Renal cortex interstitium (tissue), 11 donors: ENCODE data around the gene ANAPC10. TPM values are rescaled to one million over a fixed set of nuclear protein-coding genes. Genes with fewer than 3 reads are reported as not detected.
"Not testable (repeated sequence)": the region's sequence is repeated elsewhere in the genome, so short reads cannot be mapped to it uniquely, and the experiment has no call there.

ENCODE experiments used
- DNase-seq, 11 donors: peaks; one replicate each; pipeline ENCODE4 v3.0.0-alpha.2; 2013; ENCODE audit warnings: low read depth in 9 of 11, low spot score in 4 of 11; ENCODE audit errors: extremely low read depth in 1 of 11
- polyA plus RNA-seq, 3 donors: library from polyadenylated mRNA; unstranded; fragments of 120-200 nt; gene quantifications; one replicate each; pipeline ENCODE4 v1.2.1, GENCODE V29; 2013; ENCODE audit not compliant: insufficient read length in 3 of 3

ANAPC10 gene
- polyA plus RNA-seq, 3 donors: 23.1 to 34.4 (median 26.8) TPM

DNA sequence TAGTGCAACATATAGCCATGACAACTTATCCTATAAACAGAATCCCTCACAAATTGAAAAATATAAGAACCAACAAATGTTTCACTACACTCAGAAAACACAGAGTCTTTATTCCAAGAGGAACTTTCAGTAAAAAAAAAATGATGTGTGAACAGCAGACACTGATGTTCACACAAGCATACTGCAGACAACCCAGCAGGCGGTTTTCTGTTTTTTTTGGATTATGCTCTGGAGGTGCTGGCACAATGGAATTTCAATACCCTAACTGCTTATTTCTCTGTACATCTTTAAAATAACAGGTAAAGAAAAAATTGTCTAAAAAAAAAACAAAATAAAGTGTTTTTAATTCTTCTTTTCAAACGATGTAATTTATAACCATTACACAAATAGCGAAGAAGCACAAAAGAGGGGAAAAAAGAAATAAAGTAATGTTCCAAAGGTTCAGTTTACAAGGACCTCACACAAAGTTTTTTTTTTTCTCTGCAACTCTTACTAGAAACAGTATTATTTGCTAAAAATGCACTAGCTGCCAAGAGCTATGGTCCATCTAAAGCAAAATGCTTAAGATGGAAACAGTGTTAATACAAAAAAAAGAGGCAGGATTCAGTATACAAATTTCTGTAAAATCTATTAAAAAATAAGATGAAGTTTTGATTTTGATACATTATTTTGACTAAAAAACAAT lies 55.3 kb downstream of the ANAPC10 start:
- no peak for DNase-seq

DNA sequence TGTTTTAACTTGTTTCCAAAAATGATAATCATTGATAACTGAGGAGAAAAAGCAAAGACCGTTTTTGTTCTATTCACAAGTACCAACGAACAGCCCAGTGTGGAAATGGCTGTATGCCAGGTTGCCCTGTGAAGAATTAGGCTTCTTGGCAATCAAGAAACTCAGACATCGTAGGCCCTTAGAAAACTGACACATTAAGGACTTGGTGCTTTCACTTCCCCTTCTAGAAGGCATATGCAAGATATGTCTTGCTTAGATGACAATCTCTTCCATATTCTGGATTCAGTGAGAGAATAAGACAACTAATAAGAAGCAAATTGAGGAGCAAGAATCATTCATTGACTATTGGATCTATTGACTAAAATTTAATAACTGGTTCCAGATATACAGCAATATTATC lies 56.6 kb downstream of the ANAPC10 start:
- DNase-seq: no peak

DNA sequence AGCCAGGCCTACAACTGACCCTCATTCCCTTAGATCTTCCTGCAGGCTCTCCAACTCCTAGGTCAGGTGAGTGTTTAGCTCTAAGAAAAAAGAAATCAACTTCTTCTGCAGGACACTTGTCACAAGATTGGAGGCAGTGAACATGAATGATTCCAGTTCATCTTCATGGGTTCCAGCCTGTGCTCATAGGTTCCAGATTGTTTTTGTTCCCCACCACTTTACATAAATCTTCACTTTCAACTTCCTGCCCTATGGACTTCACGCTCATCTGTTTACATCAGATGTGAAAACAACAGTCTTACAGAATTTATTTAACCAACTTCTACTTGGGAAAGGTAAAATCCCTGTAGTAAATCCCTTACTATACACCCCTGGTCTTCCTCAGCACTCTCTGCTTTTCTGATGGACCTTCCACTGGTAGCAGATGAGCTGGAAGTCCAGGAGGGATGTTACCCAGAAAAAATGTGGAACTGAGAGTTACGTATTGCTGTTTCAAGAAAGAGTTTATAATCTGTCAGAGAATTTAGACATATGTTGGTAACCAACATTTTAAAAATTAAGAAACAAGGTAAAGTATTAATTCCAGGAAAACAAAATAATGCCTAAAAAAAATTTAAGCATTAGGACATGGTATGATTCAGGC lies 62.4 kb downstream of the ANAPC10 start:
- DNase-seq: no peak

DNA sequence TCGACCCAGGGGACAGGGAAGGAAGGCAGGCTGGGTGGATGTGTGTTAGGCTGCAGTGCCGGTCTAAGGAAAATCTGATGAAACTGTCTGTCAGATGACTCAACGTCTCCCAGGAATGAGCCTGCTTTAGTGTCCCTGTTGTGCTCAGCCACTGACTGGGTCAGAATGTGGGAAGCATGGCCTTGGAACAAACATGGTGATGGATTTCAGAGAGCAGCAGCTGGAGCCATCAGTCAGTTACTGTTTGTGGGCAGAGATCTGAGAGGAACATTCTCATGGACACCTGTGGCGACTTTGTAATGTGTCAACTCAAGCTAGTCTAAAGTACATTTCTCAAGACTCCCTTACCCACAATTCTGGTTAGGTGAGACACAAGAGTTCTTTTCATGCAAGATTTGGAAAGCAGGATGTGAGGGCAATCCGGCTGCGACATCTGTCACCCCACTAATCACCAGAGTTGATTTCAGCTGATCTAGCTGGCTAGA lies 63.2 kb downstream of the ANAPC10 start:
- no peak for DNase-seq

DNA sequence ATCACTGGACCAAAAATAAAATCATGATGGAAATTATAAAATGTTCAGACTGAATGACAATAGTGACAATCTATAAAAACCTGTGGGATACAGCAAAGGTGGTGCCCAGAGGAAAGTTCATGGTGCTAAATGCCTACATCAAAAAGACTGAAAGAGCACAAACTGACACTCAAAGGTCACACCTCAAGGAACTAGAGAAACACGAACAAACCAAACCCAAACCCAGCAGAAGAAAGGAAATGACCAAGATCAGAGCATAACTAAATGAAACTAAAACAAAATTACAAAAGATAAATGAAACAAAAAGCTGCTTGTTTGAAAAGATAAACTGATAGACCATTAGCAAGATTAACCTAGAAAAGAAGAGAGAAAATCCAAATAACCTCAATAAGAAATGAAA lies 78.7 kb downstream of the ANAPC10 start:
- no peak for DNase-seq

DNA sequence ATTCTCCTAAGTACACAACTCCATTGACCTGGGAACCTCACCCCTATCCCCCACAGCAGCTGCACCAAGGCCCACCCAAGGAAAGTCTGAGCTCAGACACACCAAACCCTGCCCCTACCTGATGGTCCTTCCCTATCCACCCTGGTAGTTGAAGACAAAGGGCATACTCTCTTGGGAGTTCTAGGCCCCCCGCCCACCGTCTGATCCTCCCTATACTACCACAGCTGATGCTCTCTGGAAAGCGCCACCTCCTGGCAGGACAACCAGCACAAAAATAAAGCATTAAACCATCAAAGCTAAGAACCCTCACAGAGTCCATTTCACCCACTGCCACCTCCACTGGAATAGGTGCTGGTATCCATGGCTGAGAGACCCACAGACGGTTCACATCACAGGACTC lies 83.6 kb downstream of the ANAPC10 start:
- DNase-seq: no peak

DNA sequence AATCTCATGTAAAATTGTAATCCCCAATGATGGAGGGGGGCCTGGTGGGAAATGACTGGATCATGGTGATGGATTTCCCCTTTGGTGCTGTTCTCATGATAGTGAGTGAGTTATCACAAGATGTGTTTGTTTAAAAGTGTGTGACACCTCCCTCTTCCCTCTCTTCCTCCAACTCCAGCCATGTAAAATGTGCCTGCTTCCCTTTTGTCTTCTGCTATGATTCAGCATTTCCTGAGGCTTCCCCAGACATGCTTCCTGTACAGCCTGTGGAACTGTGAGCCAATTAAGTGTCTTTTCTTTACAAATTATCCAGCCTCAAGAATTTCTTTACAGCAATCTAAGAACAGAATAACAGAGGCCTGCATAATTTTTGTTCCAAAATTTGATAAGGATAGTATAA lies 85.2 kb downstream of the ANAPC10 start:
- DNase-seq: no peak

DNA sequence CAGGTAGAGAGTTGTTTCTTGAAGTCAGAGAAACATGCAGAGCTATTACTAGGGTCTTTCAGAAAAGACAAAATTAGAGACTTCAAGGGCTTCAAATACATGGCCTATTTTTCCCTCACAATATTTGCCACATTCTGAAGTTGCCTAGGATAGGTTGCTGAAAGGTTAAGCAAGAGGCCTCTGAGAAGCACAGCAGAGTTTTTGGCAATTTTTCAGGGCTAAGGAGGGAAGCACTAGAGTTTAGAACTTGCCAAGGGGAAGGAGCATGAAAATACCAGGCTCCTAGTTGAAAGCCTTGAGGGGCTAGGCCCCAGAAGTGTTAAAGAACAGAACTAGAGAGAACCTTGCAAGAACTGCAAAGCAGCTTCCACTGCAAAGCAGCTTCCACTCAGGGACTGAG lies 86.4 kb downstream of the ANAPC10 start:
- no peak for DNase-seq

DNA sequence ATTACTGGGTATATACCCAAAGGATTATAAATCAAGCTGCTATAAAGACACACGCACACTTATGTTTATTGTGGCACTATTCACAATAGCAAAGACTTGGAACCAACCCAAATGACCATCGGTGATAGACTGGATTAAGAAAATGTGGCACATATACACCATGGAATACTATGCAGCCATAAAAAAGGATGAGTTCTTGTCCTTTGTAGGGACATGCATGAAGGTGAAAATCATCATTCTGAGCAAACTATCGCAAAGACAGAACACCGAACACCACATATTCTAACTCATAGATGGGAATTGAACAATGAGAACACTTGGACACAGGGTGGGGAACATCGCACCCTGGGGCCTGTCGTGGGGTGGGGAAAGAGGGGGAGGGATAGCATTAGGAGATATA lies 87.7 kb downstream of the ANAPC10 start:
- DNase-seq: not testable (repeated sequence)

DNA sequence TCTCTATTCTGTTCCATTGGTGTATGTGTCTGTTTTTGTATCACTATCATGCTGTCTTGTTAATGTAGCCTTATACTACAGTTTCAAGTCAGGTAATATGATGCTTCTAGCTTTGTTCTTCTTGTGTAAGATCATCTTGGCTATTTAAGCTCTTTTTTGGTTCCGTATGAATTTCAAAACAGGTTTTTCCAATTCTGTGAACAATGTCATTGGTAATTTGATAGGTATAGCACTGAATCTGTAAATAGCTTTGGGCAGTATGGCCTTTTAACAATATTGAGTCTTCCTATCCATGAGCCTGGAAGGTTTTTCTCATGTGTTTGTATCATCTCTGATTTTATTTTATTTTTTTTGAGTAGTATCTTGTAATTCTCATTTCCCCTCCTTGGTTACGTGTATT lies 94.3 kb downstream of the ANAPC10 start:
- DNase-seq: no peak

DNA sequence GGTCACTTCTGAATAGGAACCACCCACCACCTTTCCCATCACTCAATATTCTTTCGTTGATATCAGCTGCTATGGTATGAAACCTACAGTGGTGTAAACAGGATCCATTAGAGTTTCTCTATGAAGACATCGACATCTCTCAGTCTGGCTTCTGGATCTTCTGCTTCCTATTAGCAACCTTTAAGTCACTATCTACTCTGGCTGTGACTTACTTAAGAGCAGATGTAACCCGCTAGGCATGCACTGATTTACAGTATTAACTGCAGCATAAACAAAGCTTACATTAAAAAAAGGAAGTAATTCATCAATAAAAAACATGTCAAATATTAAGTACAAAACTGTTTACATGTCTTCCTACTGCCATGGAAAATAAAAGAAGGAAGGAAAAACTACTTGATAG lies 96.4 kb downstream of the ANAPC10 start:
- no peak for DNase-seq

DNA sequence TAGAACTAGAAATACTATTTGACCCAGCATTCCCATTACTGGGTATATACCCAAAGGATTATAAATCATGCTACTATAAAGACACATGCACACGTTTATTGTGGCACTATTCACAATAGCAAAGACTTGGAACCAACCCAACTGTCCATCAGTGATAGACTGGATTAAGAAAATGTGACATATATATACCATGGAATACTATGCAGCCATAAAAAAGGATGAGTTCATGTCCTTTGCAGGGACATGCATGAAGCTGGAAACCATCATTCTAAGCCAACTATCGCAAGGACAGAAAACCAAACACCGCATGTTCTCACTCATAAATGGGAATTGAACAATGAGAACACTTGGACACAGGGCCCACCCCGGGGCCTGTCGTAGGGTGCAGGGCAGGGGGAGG lies 97.3 kb downstream of the ANAPC10 start:
- not testable (repeated sequence) for DNase-seq

DNA sequence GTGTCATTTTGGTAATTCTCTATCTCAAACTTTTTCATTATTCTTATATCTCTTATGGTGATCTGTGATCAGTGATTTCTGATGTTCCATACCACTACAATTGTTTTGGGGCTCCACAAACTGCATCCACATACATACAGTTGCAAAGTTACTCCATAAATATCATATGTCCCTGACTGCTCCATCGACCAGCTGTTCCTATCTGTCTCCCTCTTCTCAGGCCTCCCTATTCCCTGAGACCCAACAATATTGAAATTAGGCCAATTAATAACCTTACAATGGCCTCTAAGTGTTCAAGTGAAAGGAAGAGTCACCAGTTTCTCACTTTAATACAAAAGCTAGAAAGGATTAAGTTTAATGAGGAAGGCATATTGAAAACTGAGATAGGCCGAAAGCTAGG lies 108.7 kb downstream of the ANAPC10 start:
- no peak for DNase-seq

DNA sequence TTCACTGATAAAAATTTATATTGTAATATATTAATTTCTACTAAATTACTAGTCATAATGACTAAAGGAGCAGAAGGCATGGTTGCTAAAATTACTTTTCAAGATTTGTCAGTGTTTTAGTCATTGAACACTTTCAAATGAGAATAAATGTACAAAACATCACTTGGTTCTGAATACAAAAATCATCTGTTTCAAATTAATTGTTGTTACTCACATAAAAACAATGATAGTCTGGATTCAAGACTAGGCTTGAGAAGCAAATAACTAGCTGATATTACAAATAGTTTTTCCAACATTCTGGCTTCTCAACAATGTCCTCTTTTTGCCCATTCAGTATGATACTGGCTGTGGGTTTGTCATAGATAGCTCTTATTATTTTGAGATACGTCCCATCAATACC lies 112.5 kb downstream of the ANAPC10 start:
- DNase-seq: no peak

DNA sequence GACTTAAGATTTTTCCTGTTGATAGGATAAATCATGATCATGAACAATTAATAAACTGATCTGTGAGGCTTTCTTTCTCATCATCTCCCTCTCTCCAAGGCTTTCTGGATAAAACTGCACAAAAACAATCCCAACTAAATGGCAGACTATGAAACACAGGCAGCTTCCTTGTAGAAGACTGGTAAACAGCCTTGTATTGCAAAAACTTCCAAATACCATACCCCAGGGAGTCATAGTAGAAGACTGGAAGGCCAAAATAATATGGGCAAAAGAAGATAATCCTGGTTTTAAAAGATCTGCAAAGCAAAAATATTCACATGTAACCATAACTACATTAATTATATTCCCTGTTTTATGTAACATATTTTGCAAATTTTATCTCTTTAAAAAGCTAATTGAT lies 113.0 kb downstream of the ANAPC10 start:
- no peak for DNase-seq

DNA sequence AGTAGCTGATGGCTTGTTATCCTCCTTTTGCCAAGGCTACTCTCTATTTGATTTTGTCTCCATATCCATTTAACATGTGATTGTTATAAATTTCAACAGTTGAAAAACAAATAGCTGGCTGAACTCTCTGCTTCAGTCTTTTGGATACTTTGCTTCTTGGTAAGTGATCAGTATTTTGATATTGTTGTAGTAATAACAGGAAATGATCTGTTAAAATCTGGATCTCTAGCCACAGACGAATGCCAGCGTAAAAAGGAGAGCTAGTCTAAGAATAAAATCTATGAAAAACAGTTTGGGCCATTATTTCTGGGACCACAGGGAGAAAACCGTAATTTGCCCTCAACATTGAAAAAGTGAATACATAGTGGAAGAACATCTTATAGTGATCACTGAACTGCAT lies 113.8 kb downstream of the ANAPC10 start:
- DNase-seq: no peak

DNA sequence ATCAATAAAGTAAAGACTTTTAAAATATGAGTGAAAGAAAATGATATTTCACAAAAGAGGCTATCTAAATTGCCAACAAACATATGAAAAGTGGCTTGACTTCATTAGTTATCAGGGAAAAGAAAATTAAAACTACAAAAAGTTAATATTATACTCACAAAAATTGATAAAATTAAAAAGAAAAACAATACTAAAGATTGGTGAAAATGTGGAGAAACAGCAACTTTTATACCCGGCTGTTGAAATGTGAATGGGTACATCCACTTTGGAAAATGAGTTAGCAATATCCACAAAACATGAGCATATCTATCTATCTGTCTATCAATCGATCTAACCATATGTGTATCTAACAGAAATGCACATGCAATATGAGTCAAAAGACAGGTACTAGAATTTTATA lies 122.3 kb downstream of the ANAPC10 start:
- DNase-seq: no peak

DNA sequence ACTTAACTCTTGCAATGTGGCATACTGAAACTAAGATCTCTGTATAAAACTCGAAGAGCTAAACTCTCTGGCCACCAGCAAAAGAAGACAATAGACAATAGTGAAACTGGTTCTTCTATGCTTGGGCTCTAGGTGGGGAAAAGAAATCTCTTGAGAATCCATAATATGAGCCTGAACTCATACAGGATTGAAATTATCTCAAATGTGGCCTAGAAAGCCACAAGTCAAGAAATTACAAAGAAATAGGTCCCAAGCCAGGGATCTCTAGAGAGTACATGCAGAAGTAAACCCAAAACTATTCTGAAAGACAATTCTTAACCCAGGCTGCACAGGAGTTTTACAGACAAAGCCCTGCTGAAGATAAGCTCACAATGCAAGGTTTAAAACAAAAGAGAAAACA lies 127.4 kb downstream of the ANAPC10 start:
- DNase-seq: no peak

DNA sequence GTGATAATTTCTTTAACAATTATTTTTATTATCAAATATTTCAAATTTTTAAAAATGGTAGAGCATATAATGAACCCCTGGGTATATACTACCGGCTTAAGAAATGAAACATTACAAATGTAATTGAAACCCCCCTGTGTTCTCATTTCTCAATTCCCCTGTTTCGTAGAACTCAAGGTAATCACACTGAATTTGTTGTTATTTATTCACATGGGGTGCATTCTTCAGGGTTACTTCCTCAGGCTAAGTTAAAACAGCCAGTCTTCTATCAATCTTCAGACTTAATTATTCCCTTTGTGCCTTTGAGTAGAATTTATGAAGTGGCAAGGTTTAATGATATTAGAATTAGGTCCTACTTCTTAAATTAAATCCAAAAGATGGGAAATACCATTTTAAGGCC lies 128.2 kb downstream of the ANAPC10 start:
- no peak for DNase-seq

DNA sequence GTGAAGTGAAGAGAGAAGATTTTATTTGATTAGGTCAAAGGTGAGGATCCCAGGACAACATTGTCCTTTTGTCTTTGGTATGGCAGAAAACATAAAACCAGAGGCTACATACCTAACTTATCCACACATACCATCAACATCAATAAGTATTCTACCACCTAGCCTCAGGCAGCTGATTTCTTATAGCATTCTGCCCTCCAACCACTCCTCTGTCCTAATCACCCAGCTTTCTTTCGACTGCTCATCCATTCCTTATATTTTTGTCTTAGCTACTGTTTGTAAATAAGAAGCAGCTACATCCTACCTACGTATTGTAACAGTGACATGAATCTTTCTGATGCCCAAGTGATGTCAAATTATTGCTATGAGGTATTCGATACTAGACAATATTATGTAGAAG lies 129.4 kb downstream of the ANAPC10 start:
- no peak for DNase-seq

DNA sequence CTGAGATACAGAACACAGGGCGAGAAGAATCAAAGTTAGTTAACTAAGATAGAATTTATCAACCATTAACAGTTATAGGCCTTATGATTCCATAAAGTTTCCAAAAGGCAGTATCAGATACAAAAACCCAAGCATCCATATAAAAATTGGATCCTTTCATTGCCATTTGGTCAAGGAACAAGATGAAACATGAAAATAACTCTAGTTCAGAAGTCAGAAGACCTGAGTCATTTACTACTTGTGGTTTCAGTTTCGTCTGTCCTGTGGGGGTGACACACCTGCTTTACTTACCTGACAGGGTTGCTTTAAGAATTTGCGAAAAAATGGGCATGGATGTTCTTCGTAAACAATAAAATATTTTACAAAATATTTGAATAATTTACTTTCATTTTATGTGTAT lies 130.8 kb downstream of the ANAPC10 start:
- DNase-seq: no peak
